Activated naive CD4-positive, alpha-beta T cell treated with anti-CD3 and anti-CD28 coated beads, Interleukin-2, amount 10 ng/mL, durations not matched to agents 7 days and 5 days (primary cell): ENCODE results near the gene HOOK2.

Experiments used
- CTCF ChIA-PET: fragments of 350-600 bp; sonication (Branson Sonifier 250); formaldehyde crosslinking; loops from one replicate; lab custom pipeline; 2021; ENCODE audit warnings: antibody characterized with exemption; lab: Charles Lee
- DNase-seq: peaks from one replicate; pipeline ENCODE4 v3.0.0-alpha.2; 2020
- H3K27ac Mint-ChIP-seq: one replicate; pipeline ENCODE4 v1.8.0; 2021; ENCODE audit warnings: mild to moderate bottlenecking, moderate library complexity, mixed read lengths
- H3K27me3 Mint-ChIP-seq: one replicate; pipeline ENCODE4 v1.8.0; 2021; ENCODE audit warnings: mild to moderate bottlenecking, mixed read lengths
- H3K36me3 Mint-ChIP-seq: one replicate; pipeline ENCODE4 v1.8.0; 2021; ENCODE audit warnings: mixed read lengths
- H3K4me1 Mint-ChIP-seq: one replicate; pipeline ENCODE4 v1.8.0; 2021; ENCODE audit warnings: mixed read lengths
- H3K4me3 Mint-ChIP-seq: one replicate; pipeline ENCODE4 v1.8.0; 2021; ENCODE audit warnings: mild to moderate bottlenecking, moderate library complexity, mixed read lengths
- H3K9me3 Mint-ChIP-seq: one replicate; pipeline ENCODE4 v1.8.0; 2021; ENCODE audit warnings: mixed read lengths

HOOK2 gene

DNA sequence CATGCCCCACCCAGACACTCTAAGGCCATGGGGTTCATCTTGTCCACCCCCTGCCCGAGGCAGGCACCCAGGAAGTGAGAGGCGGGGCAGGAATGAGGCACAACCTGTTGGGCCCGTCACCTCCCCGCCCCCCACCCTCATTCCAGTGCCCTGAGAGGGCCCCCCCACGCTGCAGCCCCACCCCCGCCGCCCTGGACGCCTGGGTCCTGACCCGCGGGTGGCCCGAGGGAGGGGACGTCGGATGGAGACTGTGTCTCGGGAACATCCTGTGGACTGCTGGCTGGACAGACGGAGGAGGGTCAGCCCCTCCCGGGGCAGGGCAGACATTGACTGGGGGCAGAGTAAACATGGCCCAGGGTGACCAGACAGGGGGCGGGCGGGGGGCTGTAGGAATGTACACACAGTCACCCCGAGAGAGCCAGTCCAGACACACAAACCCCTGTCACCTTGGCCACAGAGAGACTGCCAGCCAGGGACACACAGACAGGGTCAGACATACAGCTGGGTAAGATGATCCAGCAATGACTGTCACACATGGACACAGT lies 8.6 kb upstream of the HOOK2 start:
- peaks cover 38% of the 10 kb centered on the region for H3K4me1 Mint-ChIP-seq
- CTCF ChIA-PET, result interaction anchor here (30.6 kb wide), 1 partner anchor 13 kb away, joined by 706 read pairs; the partner anchor contains the start of genes JUNB, PRDX2 and THSD8
- H3K27me3 Mint-ChIP-seq, result no peaks in the 10 kb centered on the region
- H3K36me3 Mint-ChIP-seq, result no peaks in the 10 kb centered on the region
- no peaks in the 10 kb centered on the region for H3K9me3 Mint-ChIP-seq
- H3K27ac Mint-ChIP-seq, result peak overlapping the region; percentile 87
- no peak for DNase-seq
- peak overlapping the region; percentile 37 for H3K4me3 Mint-ChIP-seq

DNA sequence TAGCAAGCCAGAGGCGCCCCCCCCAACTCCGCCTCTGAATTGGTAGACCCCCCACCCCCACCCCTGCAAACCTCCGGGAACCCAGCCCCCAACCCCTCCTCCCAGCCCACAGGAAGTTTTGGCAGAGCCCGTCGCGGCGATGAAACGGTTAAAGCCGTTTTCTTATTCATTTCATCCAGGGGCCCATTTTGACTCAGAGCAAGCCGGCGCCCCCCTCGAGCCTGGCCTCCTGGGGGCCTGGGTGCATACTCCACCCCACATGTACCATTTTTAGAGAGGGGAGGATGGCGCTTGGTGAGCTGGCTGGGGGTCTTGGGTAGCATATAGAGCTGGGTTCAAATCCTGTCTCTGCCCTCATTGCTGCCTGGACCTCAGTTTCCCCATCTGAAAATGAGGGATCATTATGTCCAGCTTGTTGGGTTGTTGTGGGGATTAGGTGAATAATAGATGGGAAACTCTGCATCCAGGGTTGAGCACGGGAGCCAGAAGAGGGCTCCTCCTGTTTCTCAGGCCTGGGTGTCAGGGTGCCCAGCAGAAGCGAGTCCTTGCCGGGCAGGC lies 8.0 kb upstream of the HOOK2 start:
- CTCF ChIA-PET, result interaction anchor here (1.3 to 30.6 kb wide), 2 partner anchors 14 to 16 kb away, joined by 3 to 706 read pairs; partner anchors contain the start of genes JUNB, PRDX2 and THSD8
- Mint-ChIP-seq H3K27me3 (no peaks in the 10 kb centered on the region), H3K4me1 (peaks cover 40% of the 10 kb centered on the region), H3K9me3 (no peaks in the 10 kb centered on the region), H3K36me3 (no peaks in the 10 kb centered on the region), H3K4me3 (peak overlapping the region; percentile 37), H3K27ac (peak overlapping the region; percentile 87)
- DNase-seq, result peak; percentile 49

DNA sequence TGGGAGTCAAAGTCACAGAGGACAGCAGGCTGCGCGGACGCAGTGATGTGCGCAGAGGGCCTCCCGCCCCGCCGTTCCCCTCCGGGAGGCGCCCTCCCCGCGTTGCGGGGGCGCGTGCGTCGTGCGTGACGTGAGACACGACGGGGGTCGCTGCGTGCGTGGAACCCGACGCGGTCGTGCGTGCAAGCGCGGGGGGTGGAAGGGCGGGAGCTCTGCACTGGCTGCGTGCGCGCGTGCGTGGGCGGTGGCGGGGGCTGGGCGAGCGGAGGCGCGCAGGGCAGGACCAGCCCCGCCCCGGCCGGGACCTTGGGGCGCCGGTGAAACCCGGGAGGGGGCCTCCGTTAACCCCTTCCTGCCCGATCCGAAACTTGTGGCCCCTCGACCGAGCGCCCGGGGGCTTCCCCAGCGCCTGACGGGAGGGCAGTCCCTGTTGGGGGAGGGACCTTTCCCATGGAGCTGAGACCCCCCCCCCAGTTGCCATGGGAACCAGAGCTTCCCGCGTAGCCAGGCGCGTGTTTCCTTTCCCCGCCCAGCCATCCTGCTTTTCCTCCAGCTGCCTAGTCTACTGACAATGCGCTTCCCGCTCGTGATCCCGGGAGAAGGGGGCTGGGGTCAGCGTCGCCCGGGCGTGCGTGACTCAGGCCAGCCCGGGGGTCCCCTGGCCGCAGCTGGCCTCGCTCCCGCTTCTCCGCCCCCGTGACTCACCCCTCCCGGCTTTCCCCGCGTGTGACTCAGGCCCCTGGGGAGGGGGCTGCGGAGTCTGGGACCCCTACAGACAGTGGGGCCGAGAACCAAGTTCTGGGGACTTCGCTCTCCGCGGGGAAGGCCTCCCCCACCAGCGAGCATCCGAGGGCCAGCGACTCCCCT lies 7.3 kb upstream of the HOOK2 start:
- H3K4me1 Mint-ChIP-seq, result peaks cover 43% of the 10 kb centered on the region
- peak overlapping the region; percentile 97 for H3K27ac Mint-ChIP-seq
- peak overlapping the region; percentile 83 for H3K4me3 Mint-ChIP-seq
- H3K27me3 Mint-ChIP-seq, result no peaks in the 10 kb centered on the region
- H3K36me3 Mint-ChIP-seq, result no peaks in the 10 kb centered on the region
- CTCF ChIA-PET, result interaction anchor here (0.5 to 30.6 kb wide), 4 partner anchors 10 to 49 kb away, joined by 3 to 706 read pairs (median 4); partner anchors contain the start of genes JUNB, PRDX2 and THSD8
- peak; percentile 90 for DNase-seq
- H3K9me3 Mint-ChIP-seq, result no peaks in the 10 kb centered on the region

DNA sequence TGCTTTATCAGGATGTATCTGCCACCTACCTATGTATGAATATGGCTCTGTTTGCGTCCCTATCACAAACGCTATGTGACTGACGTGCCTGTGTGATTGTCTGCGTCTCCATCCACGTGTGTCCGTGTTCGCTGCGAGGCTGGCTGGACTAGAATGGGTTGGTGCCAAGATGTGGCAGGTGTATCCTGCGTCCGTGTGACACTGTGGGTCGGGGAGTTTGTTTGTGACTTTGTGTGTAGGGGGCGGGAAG lies 6.7 kb upstream of the HOOK2 start:
- H3K27ac Mint-ChIP-seq, result peak overlapping the region; percentile 97
- H3K9me3 Mint-ChIP-seq, result no peaks in the 10 kb centered on the region
- peaks cover 48% of the 10 kb centered on the region for H3K4me1 Mint-ChIP-seq
- CTCF ChIA-PET, result interaction anchor here (1.5 to 30.6 kb wide), 2 partner anchors 9 to 15 kb away, joined by 4 to 706 read pairs; partner anchors contain the start of genes JUNB, PRDX2 and THSD8
- no peaks in the 10 kb centered on the region for H3K36me3 Mint-ChIP-seq
- H3K27me3 Mint-ChIP-seq, result no peaks in the 10 kb centered on the region
- peak overlapping the region; percentile 83 for H3K4me3 Mint-ChIP-seq
- DNase-seq, result no peak

DNA sequence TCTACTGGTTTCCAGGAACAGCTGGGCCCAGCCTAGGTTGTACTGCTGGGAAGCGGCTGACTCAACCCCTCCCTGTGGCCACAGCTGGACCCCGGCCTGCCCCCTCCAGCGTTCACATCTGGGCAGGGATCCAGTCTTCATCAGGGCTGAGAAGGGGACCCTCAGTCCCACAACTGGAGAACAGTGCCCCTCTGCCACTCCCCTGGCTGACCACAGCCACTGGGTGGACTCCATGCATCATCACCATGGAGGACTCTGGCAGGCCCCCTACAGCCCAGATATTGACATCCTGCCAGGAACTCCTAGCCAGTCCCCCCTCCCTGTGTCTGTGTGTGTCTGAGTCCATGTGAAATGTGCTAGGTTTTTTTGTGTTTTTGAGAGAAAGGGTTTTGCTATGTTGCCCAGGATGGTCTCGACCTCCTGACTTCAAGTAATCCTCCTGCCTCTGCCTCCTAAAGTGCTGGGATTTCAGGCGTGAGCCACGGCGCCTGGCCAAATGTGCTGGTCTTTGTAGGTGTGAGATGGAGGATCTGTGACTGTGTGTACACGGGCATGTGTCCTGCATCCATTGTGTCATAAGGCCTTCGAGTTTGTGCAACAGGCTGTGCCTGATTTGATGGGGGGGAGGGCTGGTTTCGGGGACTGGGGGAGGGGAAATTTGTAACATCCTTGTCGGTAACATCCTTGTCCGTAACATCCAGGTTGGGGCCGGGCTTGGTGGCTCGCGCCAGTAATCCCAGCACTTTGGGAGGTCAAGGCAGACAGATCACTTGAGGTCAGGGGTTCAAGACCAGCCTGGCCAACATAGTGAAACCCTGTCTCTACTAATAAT lies 4.0 kb upstream of the HOOK2 start:
- CTCF ChIA-PET, result interaction anchor here (1.2 to 30.6 kb wide), 5 partner anchors 9 to 58 kb away, joined by 3 to 706 read pairs (median 16); partner anchors contain the start of genes JUNB, PRDX2 and THSD8
- H3K4me3 Mint-ChIP-seq, result peak overlapping the region; percentile 80

DNA sequence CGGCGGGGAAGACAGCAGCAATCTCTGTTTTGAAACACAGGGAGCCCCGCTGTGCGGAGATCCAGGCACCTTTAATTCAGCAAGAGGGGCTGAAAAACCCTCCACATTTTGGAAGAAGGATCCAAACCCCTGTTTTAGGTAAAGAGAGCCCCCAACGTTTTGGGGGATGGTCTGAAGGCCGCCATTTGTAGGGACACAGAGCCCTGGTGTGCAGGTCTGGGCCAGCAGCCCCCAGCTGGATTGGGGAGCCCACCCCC lies 3.5 kb upstream of the HOOK2 start:
- Mint-ChIP-seq H3K4me3 (peak overlapping the region; percentile 80), H3K27ac (peak overlapping the region; percentile 77), H3K27me3 (no peaks in the 10 kb centered on the region), H3K4me1 (peaks cover 51% of the 10 kb centered on the region), H3K9me3 (no peaks in the 10 kb centered on the region), H3K36me3 (no peaks in the 10 kb centered on the region)
- DNase-seq, result no peak
- CTCF ChIA-PET, result interaction anchor here (1.2 to 30.6 kb wide), 7 partner anchors 9 to 58 kb away, joined by 3 to 706 read pairs (median 10); partner anchors contain the start of genes JUNB, PRDX2 and THSD8

More for the DNA sequence above, 4.0 kb upstream of the HOOK2 start:
- Mint-ChIP-seq H3K4me1 (peaks cover 50% of the 10 kb centered on the region), H3K9me3 (no peaks in the 10 kb centered on the region), H3K27ac (peak overlapping the region; percentile 77), H3K36me3 (no peaks in the 10 kb centered on the region), H3K27me3 (no peaks in the 10 kb centered on the region)
- no peak for DNase-seq

DNA sequence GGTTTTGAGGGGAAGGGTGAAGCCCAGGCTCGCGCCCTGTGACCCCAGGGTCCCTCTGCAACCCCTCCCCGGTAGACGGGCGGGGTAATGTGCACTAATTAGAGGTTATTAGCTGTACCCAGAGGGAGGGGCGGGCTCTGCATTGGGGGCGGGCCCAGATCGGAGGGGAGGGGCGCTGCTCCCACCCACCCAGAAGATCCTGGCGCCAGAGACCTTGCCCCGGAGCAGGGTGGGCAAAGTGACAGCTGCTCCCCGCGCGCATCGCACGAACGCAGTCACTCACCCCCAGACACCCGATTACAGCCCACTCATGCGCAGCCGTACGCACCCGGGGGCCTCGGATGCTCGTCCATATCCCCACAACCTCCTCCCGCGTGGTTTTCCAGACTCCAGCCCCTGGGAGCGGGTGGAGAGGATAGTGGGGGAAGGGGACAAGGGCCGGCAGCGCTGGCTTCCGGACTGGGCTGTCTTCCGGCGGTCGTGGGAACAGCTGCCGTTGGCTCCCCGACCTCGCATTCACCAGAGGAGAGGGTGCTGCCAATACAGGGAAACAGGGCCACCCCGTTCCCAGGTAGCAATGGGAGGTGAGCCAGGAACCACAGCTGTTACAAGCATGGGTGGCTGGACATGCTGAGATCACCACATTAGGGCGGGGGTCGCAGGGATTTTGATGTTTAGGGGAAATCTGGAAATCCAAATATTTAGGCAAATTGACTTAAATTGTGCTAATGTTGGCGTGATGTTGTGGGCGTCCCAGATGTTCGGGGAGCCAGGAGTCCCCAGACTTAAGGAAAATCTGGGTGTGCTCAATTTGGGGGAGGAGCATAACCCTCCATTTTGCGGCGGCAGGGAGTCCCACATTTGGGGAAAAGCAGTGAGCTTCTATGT lies 2.9 kb upstream of the HOOK2 start:
- Mint-ChIP-seq H3K4me3 (peak overlapping the region; percentile 80), H3K9me3 (no peaks in the 10 kb centered on the region), H3K27me3 (peaks cover 4% of the 10 kb centered on the region), H3K27ac (peak overlapping the region; percentile 77), H3K36me3 (no peaks in the 10 kb centered on the region), H3K4me1 (peaks cover 52% of the 10 kb centered on the region)
- peak; percentile 58 for DNase-seq
- CTCF ChIA-PET, result interaction anchor here (0.6 to 30.6 kb wide), 11 partner anchors 9 to 69 kb away, joined by 3 to 706 read pairs (median 4); partner anchors contain the start of genes JUNB, PRDX2, RNASEH2A and THSD8

DNA sequence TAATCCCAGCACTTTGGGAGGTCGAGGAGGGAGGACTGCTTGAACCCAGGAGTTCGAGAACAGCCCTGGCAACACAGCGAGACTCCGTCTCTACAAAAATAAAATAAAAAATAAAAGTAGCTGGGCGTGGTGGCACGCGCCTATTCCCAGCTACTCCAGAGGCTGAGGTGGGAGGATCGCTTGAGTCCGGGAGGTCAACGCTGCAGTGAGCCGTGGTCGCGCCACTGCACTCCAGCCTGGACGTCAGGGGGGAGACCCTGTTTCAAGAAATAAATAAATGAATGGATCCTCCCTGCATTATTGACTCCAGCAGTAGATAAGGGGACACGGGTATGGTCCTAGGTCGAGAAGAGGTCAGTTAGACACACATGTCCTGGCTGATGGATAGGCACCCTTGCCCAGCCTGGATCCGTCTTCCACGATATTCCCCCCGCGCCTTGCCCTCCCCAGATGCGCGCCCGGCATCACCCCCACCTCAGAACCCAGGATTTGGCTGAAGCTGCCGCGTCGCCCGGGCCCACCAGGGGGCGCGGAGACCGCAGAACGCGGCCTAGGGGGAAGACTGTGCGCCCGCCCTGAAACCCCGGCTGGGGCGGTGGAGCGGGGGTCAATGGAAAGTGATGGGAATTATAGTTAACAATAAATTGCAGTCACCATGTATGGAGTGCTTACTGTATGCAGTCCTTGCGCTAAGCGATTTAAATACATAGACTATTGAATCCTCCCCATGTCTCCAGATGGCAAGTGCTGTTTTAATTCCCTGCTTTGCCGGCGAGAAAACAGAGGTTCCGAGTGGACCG lies 2.1 kb upstream of the HOOK2 start:
- Mint-ChIP-seq H3K27ac (peak overlapping the region; percentile 77), H3K36me3 (no peaks in the 10 kb centered on the region), H3K27me3 (peaks cover 12% of the 10 kb centered on the region), H3K4me1 (peaks cover 51% of the 10 kb centered on the region), H3K4me3 (peak overlapping the region; percentile 80), H3K9me3 (no peaks in the 10 kb centered on the region)
- CTCF ChIA-PET, result interaction anchor here (0.9 to 30.6 kb wide), 11 partner anchors 8 to 70 kb away, joined by 3 to 706 read pairs (median 4); partner anchors contain the start of genes GET3, JUNB, PRDX2 and RNASEH2A
- peak; percentile 85 for DNase-seq

DNA sequence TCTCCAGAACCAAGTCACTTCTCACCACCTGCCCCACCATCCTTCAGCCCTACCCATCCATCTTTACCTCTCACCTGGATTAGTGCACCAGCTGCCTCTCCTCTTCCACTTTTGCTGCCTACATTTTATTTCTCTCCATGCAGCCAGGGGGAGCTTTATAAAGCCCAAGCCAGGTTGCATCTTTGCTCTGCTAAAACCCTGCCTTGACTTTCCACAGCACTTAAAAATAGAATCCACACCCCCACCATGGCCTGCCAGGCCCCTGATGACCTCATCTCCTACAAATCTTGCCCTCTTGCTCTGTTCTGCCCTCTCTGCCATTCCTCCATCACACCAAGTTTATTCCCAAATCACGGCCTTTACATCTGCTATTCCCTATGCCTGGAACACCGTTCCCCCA lies 1.8 kb downstream of the HOOK2 start:
- H3K4me3 Mint-ChIP-seq, result peak overlapping the region; percentile 24
- no peak overlapping the region for H3K27ac Mint-ChIP-seq
- H3K4me1 Mint-ChIP-seq, result peaks cover 36% of the 10 kb centered on the region
- CTCF ChIA-PET, result interaction anchor here (0.7 to 30.6 kb wide), 13 partner anchors 8 to 74 kb away, joined by 3 to 706 read pairs (median 4); partner anchors contain the start of genes JUNB, PRDX2, RNASEH2A and THSD8
- no peak for DNase-seq
- H3K36me3 Mint-ChIP-seq, result no peaks in the 10 kb centered on the region
- H3K9me3 Mint-ChIP-seq, result no peaks in the 10 kb centered on the region
- H3K27me3 Mint-ChIP-seq, result peaks cover 16% of the 10 kb centered on the region

DNA sequence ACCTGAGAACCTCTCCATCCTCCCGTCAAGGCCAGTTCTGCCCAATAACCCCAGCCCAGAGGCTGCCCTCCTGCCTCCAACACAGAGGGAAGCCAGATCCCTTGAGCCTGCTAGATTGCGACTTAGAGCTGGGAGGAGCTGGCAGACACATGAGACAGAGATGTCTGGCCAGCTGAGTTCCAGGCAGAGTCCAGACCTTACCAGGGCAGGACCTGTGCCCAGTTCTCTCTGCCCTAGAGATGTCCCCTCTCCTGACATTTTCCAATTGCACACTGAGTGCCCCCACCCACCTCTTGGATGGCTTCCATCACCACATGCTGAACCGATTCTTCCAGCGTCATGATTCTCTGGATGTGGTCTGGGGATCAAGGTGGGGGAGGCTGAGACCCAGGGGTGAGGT lies 3.0 kb downstream of the HOOK2 start:
- Mint-ChIP-seq H3K4me3 (no peak overlapping the region), H3K4me1 (peaks cover 24% of the 10 kb centered on the region), H3K27ac (no peak overlapping the region), H3K9me3 (no peaks in the 10 kb centered on the region), H3K27me3 (peaks cover 16% of the 10 kb centered on the region), H3K36me3 (no peaks in the 10 kb centered on the region)
- CTCF ChIA-PET, result interaction anchor here (1.4 to 30.6 kb wide), 9 partner anchors 8 to 75 kb away, joined by 3 to 706 read pairs (median 9); partner anchors contain the start of genes JUNB, PRDX2, THSD8 and TRIR
- no peak for DNase-seq

DNA sequence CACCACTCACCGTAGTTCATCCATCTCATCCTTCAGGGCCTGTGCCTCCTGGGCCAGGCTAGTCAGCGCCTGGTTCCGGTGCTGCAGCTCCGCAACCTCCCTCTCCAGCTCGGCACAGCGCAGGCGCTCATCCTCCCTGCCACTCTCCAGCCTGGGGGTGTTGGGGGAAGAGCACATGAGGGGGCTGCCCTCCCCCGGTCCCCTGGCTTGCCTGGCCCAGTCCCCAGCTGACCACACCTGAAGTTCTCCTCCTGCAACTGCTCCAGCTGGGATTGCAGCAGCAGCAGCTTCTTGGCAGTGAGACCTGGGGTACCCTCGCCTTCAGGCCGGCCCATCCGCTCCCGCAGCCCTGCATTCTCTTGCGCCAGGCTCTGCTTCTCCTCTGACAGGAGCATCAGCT lies 4.4 kb downstream of the HOOK2 start:
- no peak for DNase-seq
- Mint-ChIP-seq H3K36me3 (no peaks in the 10 kb centered on the region), H3K27ac (no peak overlapping the region), H3K9me3 (no peaks in the 10 kb centered on the region), H3K27me3 (peaks cover 21% of the 10 kb centered on the region), H3K4me3 (no peak overlapping the region), H3K4me1 (peaks cover 28% of the 10 kb centered on the region)
- CTCF ChIA-PET, result interaction anchor here (2.3 to 30.6 kb wide), 3 partner anchors 10 to 26 kb away, joined by 8 to 706 read pairs (median 9); partner anchors contain the start of genes JUNB, PRDX2 and THSD8

DNA sequence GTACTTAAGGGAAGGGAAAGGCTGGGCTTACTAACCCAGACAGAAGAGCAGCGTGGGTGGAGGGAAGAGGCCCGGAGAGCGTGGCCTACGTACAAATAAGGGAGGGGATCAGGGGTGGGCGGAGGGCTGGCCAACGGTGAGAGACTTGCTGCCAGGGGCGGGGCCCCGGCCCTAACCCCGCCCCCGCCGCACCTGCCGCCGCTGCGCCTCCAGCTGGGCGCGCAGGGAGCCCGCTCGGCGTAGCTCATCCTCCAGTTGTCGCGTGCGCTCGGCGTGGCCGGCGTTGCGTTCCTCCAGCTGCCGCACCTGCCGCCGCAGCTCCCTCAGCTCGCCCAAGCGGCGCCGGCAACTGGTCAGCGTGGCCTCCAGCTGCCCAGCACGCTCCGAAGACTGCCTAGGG lies 5.7 kb downstream of the HOOK2 start:
- H3K9me3 Mint-ChIP-seq, result no peaks in the 10 kb centered on the region

More for the DNA sequence above, 5.7 kb downstream of the HOOK2 start:
- Mint-ChIP-seq H3K36me3 (no peaks in the 10 kb centered on the region), H3K4me1 (peaks cover 28% of the 10 kb centered on the region), H3K27me3 (peaks cover 24% of the 10 kb centered on the region), H3K27ac (no peak overlapping the region), H3K4me3 (no peak overlapping the region)
- CTCF ChIA-PET, result interaction anchor here (0.9 to 30.6 kb wide), 5 partner anchors 8 to 78 kb away, joined by 3 to 706 read pairs (median 4); partner anchors contain the start of genes JUNB, PRDX2 and THSD8
- peak; percentile 65 for DNase-seq
